C4-2B (cell line): ENCODE measurements around the gene GRIP2.

Source experiments
- H3K27ac ChIP-seq: fragments of 450-650 bp; 2 replicates; pipeline ENCODE4 v1.5.1; 2017
- ZFX ChIP-seq: fragments of 450-650 bp; IDR thresholded peaks from 2 replicates; pipeline ENCODE4 v1.6.1; 2017
- TF ChIP-seq, protein P1 (sequence below): fragments of 450-650 bp; conservative IDR thresholded peaks from 2 replicates; pipeline ENCODE4 v1.5.1; 2017; ENCODE audit warnings: mild to moderate bottlenecking

The GRIP2 gene

DNA sequence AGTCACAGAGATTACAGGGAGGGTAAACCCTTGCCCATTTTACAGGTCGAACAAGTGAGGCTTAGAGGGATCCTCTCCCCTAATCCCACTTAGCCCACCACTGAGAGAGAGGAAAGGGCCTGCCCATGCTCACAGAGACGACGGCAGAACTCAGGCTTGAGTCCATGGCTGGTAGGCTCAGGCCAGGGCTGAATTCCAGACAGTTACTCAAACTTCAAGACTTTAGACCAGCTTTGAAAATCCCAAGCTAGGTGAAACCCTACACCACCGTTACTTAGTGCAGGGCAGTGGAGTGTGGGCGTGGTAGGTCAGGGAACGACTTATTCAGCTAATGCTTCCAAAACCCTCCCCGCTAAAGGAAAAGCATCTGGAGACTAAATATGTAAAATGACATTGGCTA lies 16.4 kb downstream of the GRIP2 start:
- TF ChIP-seq ZFX = no peak
- TF ChIP-seq, protein P1, sequence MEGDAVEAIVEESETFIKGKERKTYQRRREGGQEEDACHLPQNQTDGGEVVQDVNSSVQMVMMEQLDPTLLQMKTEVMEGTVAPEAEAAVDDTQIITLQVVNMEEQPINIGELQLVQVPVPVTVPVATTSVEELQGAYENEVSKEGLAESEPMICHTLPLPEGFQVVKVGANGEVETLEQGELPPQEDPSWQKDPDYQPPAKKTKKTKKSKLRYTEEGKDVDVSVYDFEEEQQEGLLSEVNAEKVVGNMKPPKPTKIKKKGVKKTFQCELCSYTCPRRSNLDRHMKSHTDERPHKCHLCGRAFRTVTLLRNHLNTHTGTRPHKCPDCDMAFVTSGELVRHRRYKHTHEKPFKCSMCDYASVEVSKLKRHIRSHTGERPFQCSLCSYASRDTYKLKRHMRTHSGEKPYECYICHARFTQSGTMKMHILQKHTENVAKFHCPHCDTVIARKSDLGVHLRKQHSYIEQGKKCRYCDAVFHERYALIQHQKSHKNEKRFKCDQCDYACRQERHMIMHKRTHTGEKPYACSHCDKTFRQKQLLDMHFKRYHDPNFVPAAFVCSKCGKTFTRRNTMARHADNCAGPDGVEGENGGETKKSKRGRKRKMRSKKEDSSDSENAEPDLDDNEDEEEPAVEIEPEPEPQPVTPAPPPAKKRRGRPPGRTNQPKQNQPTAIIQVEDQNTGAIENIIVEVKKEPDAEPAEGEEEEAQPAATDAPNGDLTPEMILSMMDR = no peak
- H3K27ac ChIP-seq = no peak overlapping the region

- H3K27ac ChIP-seq = no peak overlapping the region
- TF ChIP-seq, protein P1 = no peak
- TF ChIP-seq ZFX = no peak
These were observed 17.4 kb downstream of the GRIP2 start for GRCh38 chr3:14522768-14523167.

DNA sequence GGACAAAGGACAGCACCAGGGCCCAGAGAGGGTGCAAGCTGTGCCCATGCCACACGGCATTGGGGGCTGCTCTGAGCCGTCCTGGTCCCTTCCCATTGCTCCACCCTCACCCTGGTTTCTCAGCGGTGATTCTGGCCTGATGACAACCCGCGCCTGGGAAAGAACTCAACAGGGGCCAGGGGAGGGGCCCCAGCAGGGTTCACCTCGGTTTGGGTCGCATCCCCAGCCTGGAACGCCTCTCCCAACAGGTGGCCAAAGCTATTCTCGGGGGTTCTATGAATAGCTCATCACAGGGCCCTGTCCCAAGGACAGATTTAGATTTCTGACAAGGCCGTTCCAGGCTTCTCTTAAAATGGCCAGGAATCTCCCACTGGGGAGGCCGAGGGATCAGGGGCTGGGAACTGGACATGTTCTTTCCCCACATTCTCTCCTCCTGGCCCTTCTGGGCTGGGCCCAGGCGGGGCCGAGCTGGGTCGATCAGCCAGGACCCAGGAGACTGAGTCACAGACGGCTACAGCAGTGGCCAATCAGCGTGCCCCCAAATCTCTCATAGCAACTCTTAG lies 17.9 kb downstream of the GRIP2 start:
- no peak overlapping the region for H3K27ac ChIP-seq
- TF ChIP-seq, protein P1 = no peak
- no peak for TF ChIP-seq ZFX

DNA sequence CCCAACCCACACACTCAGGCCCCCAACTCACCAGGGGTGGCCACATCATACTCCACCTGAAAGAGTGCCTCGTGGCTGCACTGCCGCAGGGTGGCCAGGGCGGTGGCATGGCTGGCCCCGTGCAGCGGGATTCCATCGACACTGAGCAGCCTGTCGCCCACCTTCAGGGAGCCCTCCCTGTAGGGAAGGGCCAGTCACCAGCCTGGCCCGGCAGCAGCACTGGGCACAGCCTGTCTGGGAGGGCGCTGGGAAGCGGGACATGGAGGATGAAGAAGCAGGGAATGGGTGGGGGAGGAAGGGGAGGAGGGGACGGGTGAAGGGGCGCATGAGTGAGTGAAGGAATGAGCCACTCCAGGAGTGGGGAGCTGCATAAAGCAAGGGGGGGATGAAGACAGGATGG lies 18.5 kb downstream of the GRIP2 start:
- TF ChIP-seq, protein P1 = no peak
- TF ChIP-seq ZFX = no peak
- no peak overlapping the region for H3K27ac ChIP-seq

- H3K27ac ChIP-seq = no peak overlapping the region
- TF ChIP-seq, protein P1 = no peak
- no peak for TF ChIP-seq ZFX
These were observed 19.2 kb downstream of the GRIP2 start for GRCh38 chr3:14520967-14521366.

DNA sequence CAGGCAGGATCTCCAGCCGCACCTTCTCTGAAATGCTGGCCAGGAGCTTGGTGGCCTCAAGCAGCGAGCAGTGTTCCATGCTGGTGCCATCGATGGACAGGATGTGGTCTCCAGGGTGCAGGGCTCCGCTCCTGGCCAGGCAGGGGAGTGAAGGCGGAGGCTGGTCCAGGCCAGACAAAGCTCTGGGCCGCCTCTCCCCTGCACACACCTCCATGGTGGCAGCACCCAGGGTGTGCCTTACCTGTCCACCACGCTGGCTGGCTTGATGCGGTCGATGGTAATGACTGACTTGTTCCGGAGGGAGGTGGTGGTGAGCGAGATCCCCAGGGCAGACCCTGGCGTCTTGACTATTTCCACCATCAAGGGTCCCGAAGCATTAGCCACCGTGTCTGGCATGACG lies 20.0 kb downstream of the GRIP2 start:
- no peak overlapping the region for H3K27ac ChIP-seq
- no peak for TF ChIP-seq ZFX
- TF ChIP-seq, protein P1 = no peak

- H3K27ac ChIP-seq = no peak overlapping the region
- no peak for TF ChIP-seq ZFX
- TF ChIP-seq, protein P1 = no peak
These were observed 20.7 kb downstream of the GRIP2 start for GRCh38 chr3:14519406-14519805.
